HuH-7.5 (cell line): ENCODE data around the gene SPI1.
"Not testable (repeated sequence)": the region's sequence is repeated elsewhere in the genome, so short reads cannot be mapped to it uniquely, and the experiment has no call there.

Experiments used
- DNase-seq: peaks from one replicate; pipeline ENCODE4 v3.0.0; 2011; ENCODE audit warnings: low spot score

Gene SPI1

DNA sequence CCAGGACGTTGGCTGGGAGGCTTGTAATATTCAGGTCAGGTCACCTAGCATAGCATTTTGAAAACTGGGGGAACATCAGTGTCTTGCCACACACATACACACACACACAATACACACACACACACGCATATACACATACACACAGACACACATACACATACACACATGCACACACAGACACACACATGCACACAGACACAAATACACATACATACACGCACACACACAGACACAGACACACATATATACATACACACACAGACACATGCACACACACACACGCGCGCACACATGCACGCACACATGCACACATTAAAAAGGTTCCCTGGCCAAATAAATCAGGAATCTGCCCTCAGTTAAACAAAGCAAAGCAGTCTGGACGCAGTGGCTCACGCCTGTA is 38.3 kb downstream of the SPI1 start:
- no peak for DNase-seq

DNA sequence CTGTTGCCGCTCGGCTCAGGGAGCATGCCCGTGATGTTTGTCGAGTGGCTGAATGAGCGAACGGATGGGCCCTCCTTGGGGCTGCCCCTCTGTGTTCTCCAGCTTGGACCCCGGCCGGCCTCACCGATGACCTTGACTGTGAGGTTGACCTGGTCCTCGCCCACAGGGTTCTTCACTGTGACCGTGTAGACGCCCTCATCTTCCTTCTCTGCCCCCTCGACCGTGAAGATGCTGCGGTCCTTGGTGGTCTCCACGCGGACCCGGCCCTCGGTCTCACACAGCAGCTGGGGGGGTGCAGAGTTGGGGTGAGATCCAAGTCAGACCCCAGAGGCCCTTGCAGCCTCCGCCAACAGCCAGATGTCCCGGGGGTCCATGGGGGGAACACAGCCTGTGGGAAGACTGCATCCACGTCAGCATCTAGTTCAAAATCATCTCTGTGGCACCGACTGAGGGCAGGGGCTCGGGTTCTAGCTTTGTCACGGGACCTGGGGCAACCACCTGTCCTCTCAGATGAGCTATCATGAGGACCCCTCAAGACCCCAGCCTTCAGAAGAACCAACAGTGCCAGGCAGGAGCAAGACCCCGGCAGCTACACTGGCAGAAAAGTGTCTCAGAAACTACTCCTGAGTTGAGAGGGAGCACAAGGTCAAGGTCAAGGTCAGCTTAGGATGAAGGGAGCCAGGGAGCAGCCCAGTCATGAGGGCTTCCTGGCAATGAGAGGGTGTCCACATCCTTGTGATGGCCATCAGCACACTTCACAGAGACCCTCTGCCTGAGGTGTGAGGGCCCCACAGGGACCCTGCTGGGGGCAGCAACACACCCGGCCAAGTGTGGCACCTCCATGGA is 39.7 kb downstream of the SPI1 start:
- DNase-seq: no peak

DNA sequence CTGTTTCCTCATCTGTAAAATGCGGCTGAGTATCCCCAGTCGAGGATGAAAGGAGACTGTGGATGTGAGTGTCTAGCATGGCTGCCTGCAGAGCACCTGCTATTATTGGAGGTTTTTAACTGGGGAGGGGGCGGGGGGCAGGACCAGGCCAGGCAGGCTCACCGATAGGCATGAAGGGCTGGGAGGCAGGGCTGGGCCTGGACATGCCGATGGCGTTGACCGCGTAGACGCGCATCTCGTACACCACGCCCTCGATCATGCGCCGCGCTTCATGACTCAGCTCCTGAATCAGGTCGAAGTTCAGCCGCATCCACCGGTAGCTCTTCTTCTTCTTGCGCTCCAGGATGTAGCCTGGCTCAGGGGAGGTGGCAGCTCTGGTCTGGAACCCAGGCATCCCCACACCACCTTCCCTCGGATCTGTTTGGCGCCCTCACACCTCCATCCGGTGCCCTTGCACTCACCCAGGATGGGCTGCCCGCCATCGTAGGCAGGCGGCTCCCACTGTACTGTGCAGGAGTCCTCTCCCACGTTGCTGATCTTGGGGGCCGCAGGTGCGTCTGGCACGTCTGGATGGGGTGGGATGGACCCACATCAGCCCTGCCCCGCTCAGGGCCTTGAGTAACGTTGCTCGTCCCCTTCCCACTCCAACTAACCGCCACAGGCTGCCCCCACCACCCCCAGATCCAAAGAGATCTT is 41.0 kb downstream of the SPI1 start:
- DNase-seq: no peak

DNA sequence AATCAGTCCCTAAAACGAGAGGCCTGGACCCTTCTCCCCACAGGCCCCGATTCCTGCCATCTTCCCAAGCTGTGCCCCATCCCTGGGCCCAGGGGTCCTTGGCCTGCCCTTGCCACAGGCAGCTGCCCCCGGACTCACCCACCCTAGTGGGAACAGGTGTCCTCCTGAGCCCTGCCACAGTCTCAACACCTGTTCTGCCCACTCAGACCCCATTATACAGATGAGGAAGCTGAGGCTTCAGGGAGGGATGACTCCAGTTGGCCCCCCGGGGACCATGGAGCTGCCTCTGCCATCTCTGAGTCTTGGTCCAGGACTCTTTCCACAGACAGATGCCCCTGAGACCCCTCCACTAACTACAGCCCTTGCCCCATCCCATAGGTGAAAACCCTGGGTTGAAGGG is 41.8 kb downstream of the SPI1 start:
- no peak for DNase-seq

DNA sequence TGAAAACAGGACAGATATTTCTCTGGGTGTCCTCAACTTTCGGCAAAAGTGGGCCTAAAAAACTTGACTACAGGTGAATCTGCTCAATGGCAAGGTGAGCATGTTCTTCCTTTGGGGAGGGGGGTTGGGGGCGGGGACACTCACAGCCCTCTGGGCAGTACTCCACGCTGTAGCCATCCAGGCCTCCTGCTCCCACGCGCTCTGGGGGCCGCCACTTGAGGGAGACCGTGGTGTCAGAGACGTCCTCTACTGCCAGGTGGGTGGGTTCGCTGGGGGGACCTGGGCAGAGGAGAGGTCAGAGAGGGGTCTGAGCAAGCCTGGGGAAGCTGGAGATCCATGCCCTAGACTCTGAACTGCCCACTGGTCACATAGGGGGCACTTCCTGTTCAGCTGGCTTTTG is 42.6 kb downstream of the SPI1 start:
- no peak for DNase-seq

DNA sequence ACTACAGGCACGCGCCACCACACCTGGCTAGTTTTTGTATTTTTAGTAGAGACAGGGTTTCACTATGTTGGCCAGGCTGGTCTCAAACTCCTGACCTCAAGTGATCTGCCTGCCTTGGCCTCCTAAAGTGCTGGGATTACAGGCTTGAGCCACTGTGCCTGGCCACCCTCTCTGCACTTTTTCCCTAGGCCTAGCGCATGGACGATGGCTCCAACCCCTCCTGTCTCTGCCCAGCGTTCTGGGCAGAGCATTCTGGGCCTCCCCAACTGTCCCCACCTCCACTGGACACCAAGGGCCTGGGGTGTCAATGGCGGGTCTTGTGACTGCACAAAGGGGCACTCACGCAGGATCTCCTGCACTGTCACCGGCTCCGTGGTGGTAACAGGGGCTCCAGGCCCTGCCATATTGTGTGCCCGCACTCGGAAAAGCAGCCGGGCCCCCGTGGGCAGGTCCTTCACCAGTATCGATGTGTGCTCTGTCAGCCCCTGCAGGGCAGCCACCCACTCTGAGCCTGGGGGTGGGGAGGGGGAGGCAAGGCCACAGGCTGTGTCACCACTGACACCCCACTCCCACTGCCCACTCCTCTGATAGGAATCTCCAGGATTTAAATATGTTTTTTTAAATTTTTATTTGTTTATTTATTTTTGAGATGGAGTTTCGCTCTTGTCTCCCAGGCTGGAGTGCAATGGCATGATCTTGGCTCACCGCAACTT is 43.5 kb downstream of the SPI1 start:
- DNase-seq: not testable (repeated sequence)

DNA sequence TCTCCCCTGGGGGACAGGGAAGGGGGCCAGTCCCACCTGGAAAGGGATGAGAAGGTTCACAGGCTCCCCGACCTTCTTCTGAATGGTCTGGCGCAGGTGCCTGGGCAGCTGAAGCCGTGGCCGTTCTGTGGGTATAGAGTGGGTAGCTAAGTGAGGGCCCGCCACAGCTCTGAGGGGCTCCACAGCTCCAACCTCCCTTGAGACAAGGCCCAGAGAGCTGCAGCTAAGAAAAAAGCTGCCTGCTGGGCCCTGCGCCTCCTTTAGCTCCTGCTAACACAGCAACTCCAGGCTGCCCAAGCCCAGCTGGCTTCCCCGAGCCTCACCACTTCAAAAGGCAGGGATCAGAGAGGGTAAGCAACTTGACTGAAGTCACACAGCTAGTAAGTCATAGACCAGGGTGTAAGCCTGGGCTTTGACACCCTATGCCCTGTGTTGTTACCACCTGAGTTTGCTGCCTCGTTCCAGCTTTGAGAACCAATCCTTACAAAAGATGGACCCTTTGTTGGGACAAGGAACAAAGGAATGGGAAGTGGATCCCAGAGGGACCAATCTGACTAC is 44.4 kb downstream of the SPI1 start:
- no peak for DNase-seq

DNA sequence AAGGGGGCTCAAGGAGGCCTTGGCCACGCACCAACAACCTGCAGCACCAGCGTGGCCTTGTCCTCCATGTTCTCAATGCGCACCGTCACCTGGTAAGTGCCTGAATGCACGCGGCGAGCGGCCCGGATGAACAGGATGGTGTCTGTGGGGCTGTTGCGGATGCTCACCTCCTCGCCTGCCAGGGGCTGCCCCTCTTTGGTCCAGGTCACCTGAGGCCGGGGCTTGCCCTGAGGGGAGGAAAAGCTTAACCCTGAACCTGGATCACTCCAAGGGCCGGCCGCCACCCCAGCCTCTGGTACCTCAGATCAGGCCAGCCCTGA is 44.9 kb downstream of the SPI1 start:
- no peak for DNase-seq

DNA sequence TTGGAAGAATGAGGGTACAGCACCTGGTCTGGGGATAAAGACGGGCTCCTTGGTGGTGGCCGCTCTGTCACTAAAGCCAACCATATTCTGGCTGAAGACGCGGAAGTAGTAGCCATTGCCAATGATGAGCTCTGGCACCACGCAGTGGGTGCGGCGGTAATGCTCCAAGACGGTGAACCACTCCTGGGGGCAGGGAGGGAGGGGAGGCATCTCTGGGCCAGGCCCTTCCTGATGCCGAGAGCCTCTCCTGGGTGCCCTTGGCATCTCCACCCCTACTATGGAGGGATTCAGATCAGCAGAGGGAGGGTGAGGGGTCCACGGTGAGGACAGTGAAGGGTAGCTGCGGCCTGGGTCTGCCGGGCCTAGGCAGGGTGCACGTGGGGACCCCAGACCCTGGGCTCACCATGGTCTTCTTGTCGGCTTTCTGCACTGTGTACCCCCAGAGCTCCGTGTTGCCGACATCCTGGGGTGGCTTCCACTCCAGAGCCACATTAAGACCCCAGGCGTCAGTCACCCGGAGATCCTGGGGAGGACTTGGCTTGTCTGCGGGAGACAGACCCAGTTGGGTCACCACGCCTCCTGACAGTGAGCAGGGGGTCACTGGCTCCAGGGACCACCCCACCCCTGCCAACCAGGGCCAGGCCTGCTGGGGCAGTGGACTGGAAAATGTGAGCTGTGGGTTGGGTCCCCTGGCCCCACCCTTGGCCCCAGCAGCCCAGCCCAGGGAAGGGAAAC is 45.4 kb downstream of the SPI1 start:
- DNase-seq: no peak

DNA sequence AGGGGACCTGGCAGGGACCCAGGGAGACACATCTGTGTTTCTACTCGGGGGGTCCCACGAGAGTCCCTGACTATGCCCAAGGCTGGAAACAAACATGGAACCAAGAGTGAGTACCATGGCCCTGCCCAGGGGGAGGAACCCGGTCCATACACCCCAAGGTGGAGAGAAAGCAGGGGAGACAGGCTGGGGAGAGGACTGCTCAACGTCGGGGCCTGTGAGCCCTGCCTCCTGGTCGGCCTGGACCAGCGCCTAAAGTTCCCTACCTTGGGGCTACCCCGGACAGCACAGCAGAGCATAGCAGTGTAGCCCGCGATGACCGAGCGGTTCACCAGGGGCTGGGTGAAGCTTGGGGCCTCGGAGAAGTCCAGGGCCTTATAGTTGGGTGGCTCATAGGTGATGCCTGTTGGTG is 46.0 kb downstream of the SPI1 start:
- no peak for DNase-seq

DNA sequence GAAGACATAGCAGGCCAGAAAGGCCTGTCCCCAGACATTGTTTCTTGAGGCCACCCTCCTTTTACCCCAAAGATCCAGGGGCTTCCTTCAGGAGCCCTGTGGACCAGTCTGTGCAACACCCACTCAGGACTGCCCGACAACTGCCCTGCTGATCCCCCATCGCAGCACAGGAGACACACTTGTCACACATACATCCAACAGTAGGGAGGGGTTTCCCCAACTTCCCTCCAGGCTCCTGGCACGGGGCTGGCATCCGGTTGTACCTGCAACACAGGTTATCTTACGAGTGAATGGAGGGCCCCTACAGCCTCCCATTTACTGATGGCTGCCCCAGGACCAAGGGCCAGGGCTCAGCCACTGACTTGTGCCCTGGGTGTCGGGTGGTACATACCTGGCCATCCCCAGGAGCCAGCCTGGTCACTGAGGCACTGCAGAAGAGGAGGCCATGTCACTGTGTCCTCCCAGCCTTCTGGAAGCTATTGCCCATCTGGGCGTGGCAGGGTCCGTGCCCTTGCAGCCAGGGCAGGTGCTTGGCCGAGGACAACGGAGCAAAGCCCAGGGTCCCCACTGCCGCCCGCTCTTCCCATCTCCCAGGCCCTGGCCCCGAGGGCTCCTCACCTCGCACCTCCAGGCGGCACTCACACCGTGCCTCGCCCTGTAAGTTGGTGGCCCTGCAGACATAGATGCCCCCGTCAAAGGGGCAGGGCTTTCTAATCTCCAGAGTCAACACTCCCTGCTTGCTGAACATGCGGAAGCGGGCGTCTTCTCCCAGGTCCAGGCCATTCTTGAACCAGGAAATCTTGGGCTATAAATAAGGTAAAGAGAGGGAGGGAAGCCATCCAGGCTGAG is 46.7 kb downstream of the SPI1 start:
- DNase-seq: no peak

DNA sequence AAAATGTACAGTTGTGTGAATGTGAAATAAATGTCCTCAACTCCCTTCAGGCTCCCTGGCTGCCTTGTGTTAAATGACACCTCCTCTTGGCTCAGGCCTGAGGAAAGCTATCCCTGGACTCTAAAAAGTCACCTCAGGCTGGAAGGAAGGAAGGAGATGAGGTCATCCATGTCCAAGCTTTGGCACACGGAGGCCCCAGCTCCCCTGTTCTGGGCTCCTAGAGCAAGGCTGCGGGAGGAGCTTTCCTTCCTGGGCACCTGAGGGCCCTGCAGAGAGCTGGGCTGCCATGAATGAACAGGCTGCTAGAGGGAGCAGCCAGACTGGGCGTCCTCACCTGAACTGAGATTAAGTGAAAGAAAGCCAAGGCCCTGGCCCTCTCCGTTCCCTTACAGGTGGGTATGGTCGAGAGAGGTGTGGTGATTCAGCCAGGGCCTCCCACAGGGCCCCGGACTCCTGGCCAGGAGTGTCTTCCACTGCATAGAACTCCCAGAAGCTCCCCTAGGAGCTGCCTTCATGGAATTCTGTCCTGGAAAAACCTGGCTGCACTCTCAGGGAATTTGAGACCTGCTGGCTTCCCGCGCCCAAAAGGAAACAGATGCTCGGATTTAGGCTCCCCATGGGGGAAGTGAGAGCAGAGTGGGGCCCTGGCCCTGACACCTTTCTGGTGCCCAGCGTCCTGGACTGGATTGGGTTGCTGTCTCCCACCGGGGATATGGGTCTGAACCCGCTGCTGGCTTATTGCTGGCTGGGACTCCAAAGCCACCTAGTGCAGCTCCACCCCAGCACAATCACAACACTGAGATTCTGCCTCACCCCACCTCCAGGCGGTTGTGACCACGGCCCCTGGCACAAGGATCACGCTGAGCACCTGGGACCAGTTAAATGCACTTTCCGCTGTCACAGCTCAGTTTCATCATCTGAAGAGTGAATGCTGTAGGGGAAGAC is 48.1 kb downstream of the SPI1 start:
- no peak for DNase-seq

DNA sequence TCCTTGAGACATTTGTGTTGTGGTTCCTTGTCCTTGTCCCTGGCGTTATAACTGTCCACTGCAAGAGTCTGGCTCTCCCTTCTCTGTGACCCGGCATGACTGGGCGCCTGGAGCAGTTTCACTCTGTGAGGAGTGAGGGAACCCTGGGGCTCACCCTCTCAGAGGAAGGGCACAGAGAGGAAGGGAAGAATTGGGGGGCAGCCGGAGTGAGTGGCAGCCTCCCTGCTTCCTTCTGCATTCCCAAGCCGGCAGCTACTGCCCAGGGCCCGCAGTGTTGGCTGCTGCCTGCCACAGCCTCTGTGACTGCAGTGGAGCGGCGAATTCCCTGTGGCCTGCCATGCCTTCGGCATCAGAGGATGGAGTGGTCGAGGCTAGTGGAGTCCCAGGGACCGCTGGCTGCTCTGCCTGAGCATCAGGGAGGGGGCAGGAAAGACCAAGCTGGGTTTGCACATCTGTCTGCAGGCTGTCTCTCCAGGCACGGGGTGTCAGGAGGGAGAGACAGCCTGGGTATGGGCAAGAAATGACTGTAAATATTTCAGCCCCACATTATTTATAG is 48.8 kb downstream of the SPI1 start:
- DNase-seq: no peak

DNA sequence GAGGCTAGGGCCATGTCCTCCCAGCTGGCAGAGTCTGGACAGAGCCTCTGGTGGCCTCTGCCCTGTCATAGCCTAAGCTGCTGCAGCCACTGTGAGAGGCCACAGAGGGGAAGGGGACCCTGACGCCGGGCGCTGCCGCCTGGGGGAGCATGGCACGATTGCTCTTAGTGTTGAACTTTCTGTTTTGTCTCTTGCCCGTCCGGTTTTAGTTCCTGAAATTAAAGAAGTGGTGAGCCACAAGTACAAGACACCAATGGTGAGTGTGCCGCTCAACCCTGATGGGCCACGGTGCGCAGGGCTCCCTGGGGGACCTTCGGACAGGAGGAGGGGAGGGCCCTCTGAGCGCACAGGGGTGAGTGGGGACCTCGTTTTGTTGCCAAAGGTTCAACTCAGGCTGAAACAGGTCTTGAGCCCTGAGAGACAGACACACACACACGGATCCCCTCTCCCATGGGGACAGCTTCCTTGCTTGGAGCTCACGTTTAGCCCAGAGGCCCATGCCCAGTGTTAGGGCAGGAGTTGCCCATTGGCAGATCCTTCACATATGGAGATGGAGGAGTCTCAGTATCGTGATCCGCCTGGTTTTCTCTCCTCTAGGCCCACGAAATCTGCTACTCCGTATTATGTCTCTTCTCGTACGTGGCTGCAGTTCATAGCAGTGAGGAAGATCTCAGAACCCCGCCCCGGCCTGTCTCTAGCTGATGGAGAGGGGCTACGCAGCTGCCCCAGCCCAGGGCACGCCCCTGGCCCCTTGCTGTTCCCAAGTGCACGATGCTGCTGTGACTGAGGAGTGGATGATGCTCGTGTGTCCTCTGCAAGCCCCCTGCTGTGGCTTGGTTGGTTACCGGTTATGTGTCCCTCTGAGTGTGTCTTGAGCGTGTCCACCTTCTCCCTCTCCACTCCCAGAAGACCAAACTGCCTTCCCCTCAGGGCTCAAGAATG is 49.6 kb downstream of the SPI1 start:
- no peak for DNase-seq

DNA sequence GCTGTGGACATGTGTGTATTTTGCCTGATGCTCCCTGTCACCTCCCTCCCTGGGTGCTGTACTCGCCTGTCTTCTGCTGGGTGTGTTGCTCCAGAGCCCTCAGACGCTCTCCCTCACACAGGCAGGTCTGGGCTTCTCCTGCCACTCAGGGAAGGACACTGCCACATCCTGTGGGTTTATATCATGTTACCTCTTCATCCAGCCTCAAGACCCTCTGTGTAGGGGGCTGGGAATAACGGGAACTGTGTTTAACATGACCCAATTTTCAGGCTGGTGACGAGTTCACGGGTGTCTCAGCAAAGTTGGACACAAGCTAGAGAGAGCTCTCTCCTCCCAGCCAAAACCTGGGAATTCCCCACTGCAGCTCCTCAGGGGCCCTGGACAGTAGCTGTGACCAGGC is 50.4 kb downstream of the SPI1 start:
- no peak for DNase-seq

DNA sequence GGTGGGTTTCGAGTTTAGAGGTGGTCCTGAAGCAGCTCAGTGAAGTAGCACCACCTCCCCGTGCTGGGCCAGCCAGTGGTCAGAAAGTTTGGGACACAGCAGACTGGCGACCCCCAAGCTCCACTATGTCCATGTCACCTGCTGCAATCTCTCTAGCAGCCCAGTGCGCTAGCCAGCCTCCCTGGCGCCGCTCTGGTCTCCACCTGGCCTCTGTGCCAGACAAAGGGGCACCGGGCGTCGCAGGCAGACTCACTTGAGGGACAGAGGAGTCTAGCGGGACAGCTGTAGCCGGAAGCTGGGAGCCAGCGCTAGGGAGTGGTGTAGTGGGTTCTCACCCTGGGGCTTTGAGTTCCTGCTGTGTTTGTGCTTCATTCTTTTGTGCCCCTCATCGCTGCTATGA is 51.3 kb downstream of the SPI1 start:
- DNase-seq: no peak

DNA sequence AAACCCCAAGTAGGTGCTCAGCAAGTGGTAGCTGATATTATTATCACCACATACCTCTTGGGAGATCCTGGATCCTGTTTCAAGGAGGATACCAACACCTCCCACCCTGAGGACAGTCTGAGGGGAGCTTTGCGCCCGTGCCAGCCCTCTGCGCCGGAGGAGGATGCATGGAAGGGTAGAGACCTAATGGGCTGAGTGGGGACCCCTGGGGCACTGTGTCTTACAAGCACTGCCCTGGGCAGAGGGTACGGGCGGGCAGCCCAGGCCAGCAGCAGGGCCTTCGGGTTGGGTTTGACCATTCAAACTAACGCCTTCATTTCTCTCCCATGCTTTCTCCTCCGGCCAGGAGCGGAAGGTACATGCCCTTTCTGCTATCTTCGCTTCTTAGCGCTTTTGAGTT is 52.1 kb downstream of the SPI1 start:
- no peak for DNase-seq

DNA sequence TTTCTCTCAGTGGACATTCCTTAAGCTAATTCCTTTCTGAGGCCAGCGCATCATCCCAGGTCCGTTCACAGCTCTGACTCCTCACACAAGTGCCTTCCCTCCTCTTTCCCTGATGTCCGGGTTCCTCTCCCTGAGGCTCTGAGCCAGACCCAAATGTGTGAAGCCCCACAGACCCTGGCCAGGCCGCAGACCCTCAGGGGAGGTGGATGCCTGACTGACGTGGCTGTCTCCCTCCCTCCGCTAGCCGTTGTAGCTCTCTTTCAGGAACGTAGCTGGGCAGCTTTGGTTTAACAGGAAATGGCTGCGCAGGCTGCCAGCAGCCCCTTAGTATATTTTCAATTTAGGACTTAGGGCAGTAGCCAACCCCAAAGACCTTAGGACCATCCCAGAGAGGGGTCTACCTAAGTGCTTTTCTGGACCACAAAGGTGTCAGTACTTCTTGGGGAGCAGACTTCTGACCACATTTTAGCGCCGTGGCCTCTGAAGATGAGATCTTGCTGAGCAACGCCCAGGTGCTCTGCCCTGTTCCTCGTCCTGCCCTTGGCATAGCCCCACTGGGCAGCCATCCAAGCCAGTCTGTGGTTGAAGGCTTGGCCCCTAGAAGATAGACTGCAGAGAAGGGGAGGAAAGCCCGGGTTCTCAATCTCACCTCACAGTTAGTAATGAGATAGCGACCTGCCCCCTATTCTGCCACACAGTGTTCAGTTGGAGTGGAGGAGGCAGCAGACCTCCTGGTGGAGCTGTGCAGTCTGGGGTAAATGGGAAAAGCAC is 52.9 kb downstream of the SPI1 start:
- DNase-seq: no peak
